ENCODE data around the gene UBE3A.

Gene UBE3A
- 107 to 131 (median 121) reads per million in 3 donors for total RNA-seq

GRCh38 chr15:25438601-25439368 is at the start of gene UBE3A:
TSS of gene UBE3A (minus strand) at chr15:25439024. CDS start at chr15:25409107, 29,917 bp downstream.
- Histone ChIP-seq H3K4me3 (ENCODE audit: insufficient read depth, low read depth, low read length, poor library complexity, severe bottlenecking) (peak within 1 kb of the TSS; percentile 88), H3K4me1 (ENCODE audit: control insufficient read depth, insufficient read depth, low read length, poor library complexity, severe bottlenecking) (peaks cover 12% of the 10 kb centered on the region), H3K36me3 (ENCODE audit: control insufficient read depth, insufficient read depth, low read length) (no peaks in the 10 kb centered on the region), H3K27ac (ENCODE audit: insufficient read depth, low read length, poor library complexity, severe bottlenecking) (peak within 1 kb of the TSS; percentile 87), H3K27me3 (replicated peaks; ENCODE audit: control insufficient read depth, insufficient read depth, low read length, poor library complexity, severe bottlenecking) (no peaks in the 10 kb centered on the region), H3K9me3 (ENCODE audit: control insufficient read depth, low read length) (no peaks in the 10 kb centered on the region)
- DNase-seq: peak; percentile 74 to 78 (median 74)

GRCh38 chr15:25487226-25487884 is 48.5 kb upstream of the UBE3A start:
- Histone ChIP-seq H3K9me3 (ENCODE audit: control insufficient read depth, low read length) (no peaks in the 10 kb centered on the region), H3K4me3 (ENCODE audit: insufficient read depth, low read depth, low read length, poor library complexity, severe bottlenecking) (no peak overlapping the region), H3K36me3 (ENCODE audit: control insufficient read depth, insufficient read depth, low read length) (no peaks in the 10 kb centered on the region), H3K27ac (ENCODE audit: insufficient read depth, low read length, poor library complexity, severe bottlenecking) (no peak overlapping the region), H3K27me3 (replicated peaks; ENCODE audit: control insufficient read depth, insufficient read depth, low read length, poor library complexity, severe bottlenecking) (no peaks in the 10 kb centered on the region), H3K4me1 (ENCODE audit: control insufficient read depth, insufficient read depth, low read length, poor library complexity, severe bottlenecking) (no peaks in the 10 kb centered on the region)
- no peak for DNase-seq

GRCh38 chr15:25486051-25486450 is 47.2 kb upstream of the UBE3A start:
- H3K36me3 ChIP-seq (ENCODE audit: control insufficient read depth, insufficient read depth, low read length): no peaks in the 10 kb centered on the region
- no peak overlapping the region for H3K27ac ChIP-seq (ENCODE audit: insufficient read depth, low read length, poor library complexity, severe bottlenecking)
- H3K4me3 ChIP-seq (ENCODE audit: insufficient read depth, low read depth, low read length, poor library complexity, severe bottlenecking): no peak overlapping the region
- H3K4me1 ChIP-seq (ENCODE audit: control insufficient read depth, insufficient read depth, low read length, poor library complexity, severe bottlenecking): no peaks in the 10 kb centered on the region
- no peak for DNase-seq
- H3K9me3 ChIP-seq (ENCODE audit: control insufficient read depth, low read length): no peaks in the 10 kb centered on the region
- no peaks in the 10 kb centered on the region for H3K27me3 ChIP-seq (replicated peaks; ENCODE audit: control insufficient read depth, insufficient read depth, low read length, poor library complexity, severe bottlenecking)

- Histone ChIP-seq H3K36me3 (ENCODE audit: control insufficient read depth, insufficient read depth, low read length) (no peaks in the 10 kb centered on the region), H3K27me3 (replicated peaks; ENCODE audit: control insufficient read depth, insufficient read depth, low read length, poor library complexity, severe bottlenecking) (no peaks in the 10 kb centered on the region), H3K4me1 (ENCODE audit: control insufficient read depth, insufficient read depth, low read length, poor library complexity, severe bottlenecking) (no peaks in the 10 kb centered on the region), H3K9me3 (ENCODE audit: control insufficient read depth, low read length) (no peaks in the 10 kb centered on the region), H3K27ac (ENCODE audit: insufficient read depth, low read length, poor library complexity, severe bottlenecking) (no peak overlapping the region), H3K4me3 (ENCODE audit: insufficient read depth, low read depth, low read length, poor library complexity, severe bottlenecking) (no peak overlapping the region)
- DNase-seq: no peak
Measured at GRCh38 chr15:25481208-25481859, 42.5 kb upstream of the UBE3A start.

GRCh38 chr15:25478313-25478712 is 39.5 kb upstream of the UBE3A start:
- no peaks in the 10 kb centered on the region for H3K36me3 ChIP-seq (ENCODE audit: control insufficient read depth, insufficient read depth, low read length)
- H3K4me3 ChIP-seq (ENCODE audit: insufficient read depth, low read depth, low read length, poor library complexity, severe bottlenecking): no peak overlapping the region
- H3K27me3 ChIP-seq (replicated peaks; ENCODE audit: control insufficient read depth, insufficient read depth, low read length, poor library complexity, severe bottlenecking): no peaks in the 10 kb centered on the region
- H3K4me1 ChIP-seq (ENCODE audit: control insufficient read depth, insufficient read depth, low read length, poor library complexity, severe bottlenecking): no peaks in the 10 kb centered on the region
- no peak overlapping the region for H3K27ac ChIP-seq (ENCODE audit: insufficient read depth, low read length, poor library complexity, severe bottlenecking)
- H3K9me3 ChIP-seq (ENCODE audit: control insufficient read depth, low read length): no peaks in the 10 kb centered on the region
- no peak for DNase-seq

GRCh38 chr15:25477816-25478215 is 39.0 kb upstream of the UBE3A start:
- H3K9me3 ChIP-seq (ENCODE audit: control insufficient read depth, low read length): no peaks in the 10 kb centered on the region

GRCh38 chr15:25474251-25474650 is 35.4 kb upstream of the UBE3A start:
- no peak overlapping the region for H3K27ac ChIP-seq (ENCODE audit: insufficient read depth, low read length, poor library complexity, severe bottlenecking)
- no peaks in the 10 kb centered on the region for H3K27me3 ChIP-seq (replicated peaks; ENCODE audit: control insufficient read depth, insufficient read depth, low read length, poor library complexity, severe bottlenecking)
- no peak for DNase-seq
- H3K4me1 ChIP-seq (ENCODE audit: control insufficient read depth, insufficient read depth, low read length, poor library complexity, severe bottlenecking): no peaks in the 10 kb centered on the region
- H3K4me3 ChIP-seq (ENCODE audit: insufficient read depth, low read depth, low read length, poor library complexity, severe bottlenecking): no peak overlapping the region
- no peaks in the 10 kb centered on the region for H3K9me3 ChIP-seq (ENCODE audit: control insufficient read depth, low read length)
- no peaks in the 10 kb centered on the region for H3K36me3 ChIP-seq (ENCODE audit: control insufficient read depth, insufficient read depth, low read length)

More at GRCh38 chr15:25477816-25478215, 39.0 kb upstream of the UBE3A start:
- H3K27me3 ChIP-seq (replicated peaks; ENCODE audit: control insufficient read depth, insufficient read depth, low read length, poor library complexity, severe bottlenecking): no peaks in the 10 kb centered on the region
- no peak overlapping the region for H3K27ac ChIP-seq (ENCODE audit: insufficient read depth, low read length, poor library complexity, severe bottlenecking)
- no peak for DNase-seq
- H3K4me1 ChIP-seq (ENCODE audit: control insufficient read depth, insufficient read depth, low read length, poor library complexity, severe bottlenecking): no peaks in the 10 kb centered on the region
- H3K4me3 ChIP-seq (ENCODE audit: insufficient read depth, low read depth, low read length, poor library complexity, severe bottlenecking): no peak overlapping the region
- H3K36me3 ChIP-seq (ENCODE audit: control insufficient read depth, insufficient read depth, low read length): no peaks in the 10 kb centered on the region

GRCh38 chr15:25470230-25470629 is 31.4 kb upstream of the UBE3A start:
- no peak overlapping the region for H3K27ac ChIP-seq (ENCODE audit: insufficient read depth, low read length, poor library complexity, severe bottlenecking)
- H3K4me1 ChIP-seq (ENCODE audit: control insufficient read depth, insufficient read depth, low read length, poor library complexity, severe bottlenecking): no peaks in the 10 kb centered on the region
- no peak overlapping the region for H3K4me3 ChIP-seq (ENCODE audit: insufficient read depth, low read depth, low read length, poor library complexity, severe bottlenecking)
- DNase-seq: no peak
- H3K27me3 ChIP-seq (replicated peaks; ENCODE audit: control insufficient read depth, insufficient read depth, low read length, poor library complexity, severe bottlenecking): no peaks in the 10 kb centered on the region
- no peaks in the 10 kb centered on the region for H3K9me3 ChIP-seq (ENCODE audit: control insufficient read depth, low read length)
- no peaks in the 10 kb centered on the region for H3K36me3 ChIP-seq (ENCODE audit: control insufficient read depth, insufficient read depth, low read length)

- no peaks in the 10 kb centered on the region for H3K9me3 ChIP-seq (ENCODE audit: control insufficient read depth, low read length)
- no peaks in the 10 kb centered on the region for H3K36me3 ChIP-seq (ENCODE audit: control insufficient read depth, insufficient read depth, low read length)
- no peak for DNase-seq
- no peak overlapping the region for H3K4me3 ChIP-seq (ENCODE audit: insufficient read depth, low read depth, low read length, poor library complexity, severe bottlenecking)
- H3K4me1 ChIP-seq (ENCODE audit: control insufficient read depth, insufficient read depth, low read length, poor library complexity, severe bottlenecking): no peaks in the 10 kb centered on the region
- no peak overlapping the region for H3K27ac ChIP-seq (ENCODE audit: insufficient read depth, low read length, poor library complexity, severe bottlenecking)
- no peaks in the 10 kb centered on the region for H3K27me3 ChIP-seq (replicated peaks; ENCODE audit: control insufficient read depth, insufficient read depth, low read length, poor library complexity, severe bottlenecking)
Measured at GRCh38 chr15:25469377-25469776, 30.6 kb upstream of the UBE3A start.

GRCh38 chr15:25468611-25469010 is 29.8 kb upstream of the UBE3A start:
- Histone ChIP-seq H3K27ac (ENCODE audit: insufficient read depth, low read length, poor library complexity, severe bottlenecking) (no peak overlapping the region), H3K9me3 (ENCODE audit: control insufficient read depth, low read length) (no peaks in the 10 kb centered on the region), H3K4me3 (ENCODE audit: insufficient read depth, low read depth, low read length, poor library complexity, severe bottlenecking) (no peak overlapping the region), H3K27me3 (replicated peaks; ENCODE audit: control insufficient read depth, insufficient read depth, low read length, poor library complexity, severe bottlenecking) (no peaks in the 10 kb centered on the region), H3K36me3 (ENCODE audit: control insufficient read depth, insufficient read depth, low read length) (no peaks in the 10 kb centered on the region), H3K4me1 (ENCODE audit: control insufficient read depth, insufficient read depth, low read length, poor library complexity, severe bottlenecking) (no peaks in the 10 kb centered on the region)
- DNase-seq: no peak
